HG03378 (cell line): ENCODE data around the gene ANKLE2.

ENCODE experiments used
- ATAC-seq: cut with Tn5 transposase; IDR thresholded peaks from one replicate; pipeline ENCODE4 v1.9.1; 2021; ENCODE audit warnings: mild to moderate bottlenecking, moderate library complexity; ENCODE audit not compliant: unreplicated experiment

Gene ANKLE2

GRCh38 chr12:132720606-132721345 lies 40.9 kb downstream of the ANKLE2 start:
- ATAC-seq = no peak

- no peak for ATAC-seq
Measured at GRCh38 chr12:132719954-132720324, 41.7 kb downstream of the ANKLE2 start.

GRCh38 chr12:132719141-132719953 lies 42.3 kb downstream of the ANKLE2 start:
- ATAC-seq = no peak

GRCh38 chr12:132718644-132719043 lies 43.0 kb downstream of the ANKLE2 start:
- no peak for ATAC-seq

GRCh38 chr12:132717531-132718387 lies 43.9 kb downstream of the ANKLE2 start:
- no peak for ATAC-seq

- ATAC-seq = no peak
Measured at GRCh38 chr12:132717011-132717410, 44.6 kb downstream of the ANKLE2 start.

- ATAC-seq = no peak
Measured at GRCh38 chr12:132716356-132716755, 45.3 kb downstream of the ANKLE2 start.

- no peak for ATAC-seq
Measured at GRCh38 chr12:132715874-132716273, 45.8 kb downstream of the ANKLE2 start.

- no peak for ATAC-seq
Measured at GRCh38 chr12:132713123-132713522, 48.5 kb downstream of the ANKLE2 start.

GRCh38 chr12:132711080-132711843 lies 50.4 kb downstream of the ANKLE2 start:
- ATAC-seq = peak; percentile 5

- ATAC-seq = peak; percentile 70
Measured at GRCh38 chr12:132710405-132711079, 51.1 kb downstream of the ANKLE2 start, which contains the start of gene PGAM5. PGAM5 (plus strand) TSS chr12:132710842; CDS start chr12:132710877, 35 bp downstream.

- peak; percentile 34 for ATAC-seq
Measured at GRCh38 chr12:132710043-132710404, 51.6 kb downstream of the ANKLE2 start.

- no peak for ATAC-seq
Measured at GRCh38 chr12:132708150-132708549, 53.5 kb downstream of the ANKLE2 start.

- ATAC-seq = no peak
Measured at GRCh38 chr12:132707241-132707640, 54.4 kb downstream of the ANKLE2 start.

- no peak for ATAC-seq
Measured at GRCh38 chr12:132703641-132704040, 58.0 kb downstream of the ANKLE2 start.

- ATAC-seq = no peak
Measured at GRCh38 chr12:132702640-132703039, 59.0 kb downstream of the ANKLE2 start.

- ATAC-seq = no peak
Measured at GRCh38 chr12:132700212-132700822, 61.3 kb downstream of the ANKLE2 start.

- no peak for ATAC-seq
Measured at GRCh38 chr12:132698341-132698740, 63.3 kb downstream of the ANKLE2 start.

- no peak for ATAC-seq
Measured at GRCh38 chr12:132695431-132695830, 66.2 kb downstream of the ANKLE2 start.
